MM.1S (cell line): ENCODE data around the gene NF2.

Source experiments
- CTCF ChIP-seq: fragments of 300-600 bp; sonication (generic); IDR thresholded peaks from 2 replicates; pipeline ENCODE4 v1.5.1; 2016; ENCODE audit warnings: antibody characterized with exemption, low read length, mixed read lengths
- EZH2 ChIP-seq: fragments of 300-600 bp; sonication (generic); optimal IDR thresholded peaks from 2 replicates; pipeline ENCODE3; 2017; ENCODE audit warnings: low read depth, mild to moderate bottlenecking, antibody characterized with exemption, low read length, mixed read lengths

GRCh38 chr22:29713156-29713727, 109.8 kb downstream of the NF2 start:
- no peak for TF ChIP-seq CTCF
- no peak for TF ChIP-seq EZH2
